IMR-90 (cell line): ENCODE measurements around the gene SLC38A1. TPM values are rescaled to one million over a fixed set of nuclear protein-coding genes. Genes with fewer than 3 reads are reported as not detected.

Experiments used
- ATAC-seq: fragments of 200-7000 bp; cut with Tn5 transposase; 2 replicates; pipeline ENCODE4 v1.9.1; 2020; ENCODE audit warnings: low read depth, mild to moderate bottlenecking, moderate library complexity
- BruUV-seq: library from RNA; stranded (reverse); fragments of 400-500 nt; replicated peaks from 2 replicates; lab custom pipeline; 2021; lab: Mats Ljungman, UMichigan
- CTCF ChIA-PET: fragments of 300-600 bp; formaldehyde crosslinking; extraction: SDS; loops from one replicate; lab custom pipeline; 2021; ENCODE audit warnings: antibody characterized with exemption; lab: Yijun Ruan, JAX
- POLR2A ChIA-PET: fragments of 300-600 bp; sonication (Branson Sonifier 250); formaldehyde crosslinking; loops from one replicate; lab custom pipeline; 2022; ENCODE audit warnings: antibody characterized with exemption; ENCODE audit not compliant: unreplicated experiment; lab: Charles Lee
- DNase-seq: peaks from one replicate; pipeline ENCODE4 v3.0.0; 2013
- H2AFZ ChIP-seq: replicated peaks from 2 replicates; pipeline ENCODE3; 2013; ENCODE audit warnings: low read length, mild to moderate bottlenecking; ENCODE audit not compliant: poor library complexity
- H2AK5ac ChIP-seq: 2 replicates; pipeline ENCODE4 v1.6.1; 2013; ENCODE audit warnings: low read depth, low read length, inconsistent platforms
- H2AK9ac ChIP-seq: replicated peaks from 2 replicates; pipeline ENCODE3; 2013; ENCODE audit warnings: mild to moderate bottlenecking, low read depth, low read length, moderate library complexity; ENCODE audit not compliant: poor library complexity
- H2BK120ac ChIP-seq: 2 replicates; pipeline ENCODE4 v1.6.1; 2013; ENCODE audit warnings: low read depth, low read length, inconsistent platforms
- H2BK15ac ChIP-seq: 3 replicates; pipeline ENCODE4 v1.6.1; 2013; ENCODE audit warnings: low read depth, low read length, inconsistent platforms
- H2BK20ac ChIP-seq: 2 replicates; pipeline ENCODE4 v1.6.1; 2013; ENCODE audit warnings: low read depth, mild to moderate bottlenecking, inconsistent platforms, low read length, moderate library complexity
- H2BK5ac ChIP-seq: 2 replicates; pipeline ENCODE4 v1.6.1; 2013; ENCODE audit warnings: mild to moderate bottlenecking, low read depth, low read length, inconsistent platforms; ENCODE audit not compliant: poor library complexity, severe bottlenecking
- H3K14ac ChIP-seq: replicated peaks from 2 replicates; pipeline ENCODE4 v1.6.1; 2013; ENCODE audit warnings: low read depth, low read length, inconsistent platforms
- H3K18ac ChIP-seq: 2 replicates; pipeline ENCODE4 v1.6.1; 2013; ENCODE audit warnings: low read depth, low read length, control low read depth
- H3K23ac ChIP-seq: 2 replicates; pipeline ENCODE4 v1.6.1; 2013; ENCODE audit warnings: low read depth, low read length, inconsistent platforms
- H3K27ac ChIP-seq: 2 replicates; pipeline ENCODE4 v1.5.1; 2013; ENCODE audit warnings: mild to moderate bottlenecking, control low read depth, low read length; ENCODE audit not compliant: insufficient read depth
- H3K27me3 ChIP-seq: 2 replicates; pipeline ENCODE4 v1.6.1; 2013; ENCODE audit warnings: low read length; ENCODE audit not compliant: control insufficient read depth, insufficient read depth
- H3K36me3 ChIP-seq: 2 replicates; pipeline ENCODE4 v1.6.1; 2013; ENCODE audit warnings: low read length, mixed read lengths; ENCODE audit not compliant: control insufficient read depth, insufficient read depth
- H3K4ac ChIP-seq: 2 replicates; pipeline ENCODE4 v1.6.1; 2013; ENCODE audit warnings: low read depth, low read length, inconsistent platforms
- H3K4me1 ChIP-seq: 2 replicates; pipeline ENCODE4 v1.6.1; 2013; ENCODE audit warnings: low read length, mixed read lengths; ENCODE audit not compliant: control insufficient read depth, insufficient read depth
- H3K4me2 ChIP-seq: 2 replicates; pipeline ENCODE4 v1.6.1; 2013; ENCODE audit warnings: low read depth, mild to moderate bottlenecking, control low read depth, low read length, moderate library complexity
- H3K4me3 ChIP-seq: 2 replicates; pipeline ENCODE4 v1.5.1; 2013; ENCODE audit warnings: low read depth, mild to moderate bottlenecking, control low read depth, low read length, moderate library complexity; ENCODE audit not compliant: insufficient read depth
- H3K56ac ChIP-seq: 2 replicates; pipeline ENCODE4 v1.6.1; 2013; ENCODE audit warnings: low read length, inconsistent platforms; ENCODE audit not compliant: insufficient read depth; ENCODE audit errors: extremely low read depth
- H3K79me1 ChIP-seq, 2 experiments: 2 replicates each; pipeline ENCODE4 v1.6.1; 2013; ENCODE audit warnings: low read length in 2 of 2, inconsistent platforms in 1 of 2, low read depth in 1 of 2
- H3K9ac ChIP-seq: 2 replicates; pipeline ENCODE4 v1.6.1; 2013; ENCODE audit warnings: low read depth, low read length, control low read depth
- H3K9me1 ChIP-seq: 2 replicates; pipeline ENCODE4 v1.6.1; 2013; ENCODE audit warnings: low read length, inconsistent platforms; ENCODE audit not compliant: insufficient read depth
- H3K9me3 ChIP-seq: 2 replicates; pipeline ENCODE4 v1.6.1; 2013; ENCODE audit warnings: low read length; ENCODE audit not compliant: control insufficient read depth, insufficient read depth
- H4K20me1 ChIP-seq: 2 replicates; pipeline ENCODE4 v1.6.1; 2013; ENCODE audit warnings: low read length, inconsistent platforms; ENCODE audit not compliant: insufficient read depth
- H4K5ac ChIP-seq: 2 replicates; pipeline ENCODE4 v1.6.1; 2013; ENCODE audit warnings: mild to moderate bottlenecking, low read depth, low read length, control low read depth
- H4K8ac ChIP-seq, 2 experiments: 2 replicates each; pipeline ENCODE4 v1.6.1; 2013; ENCODE audit warnings: low read depth in 2 of 2, low read length in 2 of 2, control low read depth in 1 of 2, inconsistent platforms in 1 of 2
- H4K91ac ChIP-seq: 2 replicates; pipeline ENCODE4 v1.6.1; 2013; ENCODE audit warnings: low read depth, low read length, inconsistent platforms; ENCODE audit not compliant: insufficient read depth
- BHLHE40 ChIP-seq: fragments of 150-350 bp; IDR thresholded peaks from 2 replicates; pipeline ENCODE4 v1.6.1; 2016; ENCODE audit warnings: mild to moderate bottlenecking, low read depth, low read length
- CEBPB ChIP-seq: IDR thresholded peaks from 2 replicates; pipeline ENCODE4 v1.6.1; 2012; ENCODE audit warnings: low read depth, low read length, improper control_type of control experiment
- CHD1 ChIP-seq: IDR thresholded peaks from 2 replicates; pipeline ENCODE4 v1.6.1; 2012; ENCODE audit warnings: low read depth, low read length, improper control_type of control experiment
- ELK1 ChIP-seq: fragments of 150-350 bp; IDR thresholded peaks from 2 replicates; pipeline ENCODE4 v1.6.1; 2016; ENCODE audit warnings: low read depth, mild to moderate bottlenecking, low read length, moderate library complexity, borderline replicate concordance
- FOS ChIP-seq: fragments of 150-350 bp; IDR thresholded peaks from 2 replicates; pipeline ENCODE4 v1.6.1; 2016; ENCODE audit warnings: low read depth, low read length
- MAFK ChIP-seq: IDR thresholded peaks from 2 replicates; pipeline ENCODE4 v1.6.1; 2012; ENCODE audit warnings: low read depth, low read length, improper control_type of control experiment
- MAZ ChIP-seq: IDR thresholded peaks from 2 replicates; pipeline ENCODE4 v1.6.1; 2012; ENCODE audit warnings: low read depth, mild to moderate bottlenecking, low read length, improper control_type of control experiment, moderate library complexity, borderline replicate concordance
- MXI1 ChIP-seq: IDR thresholded peaks from 2 replicates; pipeline ENCODE4 v1.6.1; 2012; ENCODE audit warnings: low read depth, mild to moderate bottlenecking, low read length, moderate library complexity, borderline replicate concordance
- NFE2L2 ChIP-seq: fragments of 150-350 bp; IDR thresholded peaks from 2 replicates; pipeline ENCODE4 v1.6.1; 2016; ENCODE audit warnings: low read depth, mild to moderate bottlenecking, low read length
- RAD21 ChIP-seq: IDR thresholded peaks from 2 replicates; pipeline ENCODE4 v1.6.1; 2012; ENCODE audit warnings: low read length, improper control_type of control experiment
- RCOR1 ChIP-seq: IDR thresholded peaks from 2 replicates; pipeline ENCODE4 v1.6.1; 2012; ENCODE audit warnings: mild to moderate bottlenecking, low read length, improper control_type of control experiment; ENCODE audit not compliant: insufficient replicate concordance
- RFX5 ChIP-seq: IDR thresholded peaks from 2 replicates; pipeline ENCODE4 v1.8.0; 2012; ENCODE audit warnings: low read depth, mild to moderate bottlenecking, low read length, moderate library complexity
- WGBS, 2 experiments: methylation state at CpG; one replicate each; pipeline versions ENCODE4 v1.1.5 to v1.1.7; 2013; ENCODE audit warnings: missing lambda C conversion rate in 2 of 2; ENCODE audit not compliant: insufficient read length in 1 of 2; ENCODE audit errors: extremely low coverage in 2 of 2; 5-methylcytosine and 5-hydroxymethylcytosine counted together
- dilution Hi-C: fragments of 300-500 bp; cut with HindIII; formaldehyde crosslinking; loops from one replicate; pipeline ENCODE4 v1.14.3; 2018; ENCODE audit warnings: low sequenced_read_pairs; ENCODE audit not compliant: unreplicated experiment
- in situ Hi-C: fragments of 300-500 bp; cut with MboI; formaldehyde crosslinking; loops from 3 replicates; pipeline ENCODE4 v1.14.3; 2019; ENCODE audit warnings: low sequenced_read_pairs, inconsistent platforms, mixed read lengths
- intact Hi-C: fragments of 100-400 bp; cut with micrococcal nuclease; formaldehyde crosslinking; loops from 2 replicates; pipeline ENCODE4 v1.10.0; 2022
- polyA plus RNA-seq, 3 experiments: library from polyadenylated mRNA; depleted of rRNA; stranded (reverse); fragments of >200 nt; gene quantifications; 2 replicates each; pipeline ENCODE4 v1.2.3, GENCODE V29; 2012; ENCODE audit warnings: low replicate concordance in 1 of 3
- total RNA-seq: library from RNA; depleted of rRNA; stranded (reverse); fragments of >200 nt; gene quantifications from 2 replicates; pipeline ENCODE4 v1.2.3, GENCODE V29; 2012

Gene SLC38A1
- total and polyA plus RNA-seq, 2 of the 4 experiments (the other 2 are of a cell fraction): 22.8 to 61.5 TPM

GRCh38 chr12:46167412-46167811, 101.4 kb downstream of the SLC38A1 start:
- H4K8ac ChIP-seq: no peak overlapping the region
- H3K4me2 ChIP-seq: no peak overlapping the region
- intact Hi-C loops (no loop called here), in situ Hi-C loops (loop anchor here (25.0 kb wide), 1 partner anchor 520 kb away; no protein-coding TSS in a partner anchor), dilution Hi-C loops (no loop called here)
- H3K4ac ChIP-seq: no peak overlapping the region
- H3K56ac ChIP-seq: no peak overlapping the region
- no peak for TF ChIP-seq CEBPB
- TF ChIP-seq FOS: no peak
- TF ChIP-seq ELK1: no peak
- TF ChIP-seq MAFK: no peak
- TF ChIP-seq BHLHE40: no peak
- no peak for TF ChIP-seq RFX5
- TF ChIP-seq CHD1: no peak
- no peak for TF ChIP-seq RCOR1
- TF ChIP-seq MAZ: no peak
- no peak for TF ChIP-seq MXI1
- no peak for TF ChIP-seq NFE2L2
- TF ChIP-seq RAD21: no peak
- H2BK5ac ChIP-seq: no peak overlapping the region
- H4K91ac ChIP-seq: no peak overlapping the region
- H3K9me1 ChIP-seq: no peaks in the 10 kb centered on the region
- no peaks in the 10 kb centered on the region for H4K20me1 ChIP-seq
- DNase-seq: no peak
- H3K9ac ChIP-seq: no peak overlapping the region
- H3K9me3 ChIP-seq: no peaks in the 10 kb centered on the region
- no peak overlapping the region for H2AK5ac ChIP-seq
- ChIA-PET POLR2A (no interaction called here), CTCF (interaction anchor here (0.6 kb wide), 1 partner anchor 34 kb away, joined by 3 read pairs; no protein-coding TSS in a partner anchor)
- no peak overlapping the region for H2BK15ac ChIP-seq
- no peaks in the 10 kb centered on the region for H3K4me1 ChIP-seq
- H4K5ac ChIP-seq: no peak overlapping the region
- H3K4me3 ChIP-seq: no peak overlapping the region
- peaks cover 2% of the 10 kb centered on the region; the same call in 1 of the 2 replicates for H3K27me3 ChIP-seq
- H3K27ac ChIP-seq: no peak overlapping the region
- no peak overlapping the region for H2AFZ ChIP-seq
- H2BK120ac ChIP-seq: no peak overlapping the region
- no peak overlapping the region for H2AK9ac ChIP-seq
- no peak overlapping the region for H2BK20ac ChIP-seq
- no peak overlapping the region for H3K18ac ChIP-seq
- H3K23ac ChIP-seq: no peak overlapping the region
- BruUV-seq: no TSS peak
- no peak overlapping the region for H3K14ac ChIP-seq
- H3K79me1 ChIP-seq: no peaks in the 10 kb centered on the region
- no peak for ATAC-seq
- no CpG with 5 or more reads among the region's 2 CpGs for WGBS, 2 experiments
- no peaks in the 10 kb centered on the region for H3K36me3 ChIP-seq
